Measurements from ENCODE around the gene NEK3.
"Not testable (repeated sequence)": the region's sequence is repeated elsewhere in the genome, so short reads cannot be mapped to it uniquely, and the experiment has no call there.

Gene NEK3

DNA sequence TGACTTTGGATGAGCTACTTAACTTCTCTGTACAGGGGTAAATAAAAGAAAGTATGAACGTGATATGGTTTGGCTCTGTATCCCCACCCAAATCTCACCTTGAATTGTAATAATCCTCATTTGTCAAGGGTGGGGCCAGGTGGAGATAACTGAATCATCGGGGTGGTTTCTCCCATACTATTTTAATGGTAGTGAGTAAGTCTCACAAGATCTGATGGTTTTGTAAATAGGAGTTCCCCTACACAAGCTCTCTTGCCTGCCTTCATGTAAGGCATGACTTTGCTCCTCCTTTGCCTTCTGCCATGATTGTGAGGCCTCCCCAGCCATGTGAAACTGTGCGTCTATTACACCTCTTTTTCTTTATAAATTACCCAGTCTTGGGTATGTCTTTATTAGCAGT is 74.4 kb downstream of the NEK3 start:
- not testable (repeated sequence) for H3K27ac ChIP-seq (ENCODE audit: low read length); H2AFZ ChIP-seq (ENCODE audit: low read depth, low read length)

More for the DNA sequence above, 74.4 kb downstream of the NEK3 start:
- not testable (repeated sequence) for ATAC-seq (ENCODE audit: insufficient read depth, low read depth); H3K79me2 ChIP-seq (ENCODE audit: insufficient read depth, low read length); H3K4me2 ChIP-seq (ENCODE audit: insufficient read depth, low read length); H4K20me1 ChIP-seq (ENCODE audit: insufficient read depth, low read length); H3K4me1 ChIP-seq (ENCODE audit: insufficient read depth, low read length); DNase-seq; H3K27me3 ChIP-seq (ENCODE audit: insufficient read depth, low read length, poor library complexity); H3K36me3 ChIP-seq (ENCODE audit: insufficient read depth, low read length); H3K9me3 ChIP-seq (ENCODE audit: insufficient read depth, low read length, severe bottlenecking); H3K4me3 ChIP-seq (ENCODE audit: low read depth in 1 of 2, low read length in 2 of 2); H3K9ac ChIP-seq (ENCODE audit: low read depth, low read length)

Measured in DND-41 (cell line).